K562 (cell line): ENCODE results near the gene MPHOSPH10. TPM values are rescaled to one million over a fixed set of nuclear protein-coding genes. Genes with fewer than 3 reads are reported as not detected.

ENCODE experiments used
- BRF1 ChIP-seq: IDR thresholded peaks from 3 replicates; pipeline ENCODE4 v1.6.1; 2011; ENCODE audit warnings: borderline replicate concordance, mild to moderate bottlenecking; ENCODE audit not compliant: insufficient read length; ENCODE audit errors: extremely low read depth
- CEBPZ ChIP-seq: fragments of 150-350 bp; IDR thresholded peaks from 2 replicates; pipeline ENCODE4 v1.6.1; 2014; ENCODE audit warnings: low read depth, mild to moderate bottlenecking, low read length, borderline replicate concordance
- CSDE1 ChIP-seq, 2 experiments: fragments of 450-650 bp; IDR thresholded peaks; 2 replicates each; pipeline ENCODE4 v1.6.1; 2016; ENCODE audit warnings: mild to moderate bottlenecking in 1 of 2
- CTCF ChIP-seq, 3 experiments: IDR thresholded peaks in 2 of 3; conservative IDR thresholded peaks in 1 of 3; 2 replicates each; pipeline ENCODE4 v1.5.1; 2011 to 2012; ENCODE audit warnings: low read length in 3 of 3, mild to moderate bottlenecking in 3 of 3, control low read depth in 2 of 3, improper control_type of control experiment in 1 of 3, inconsistent platforms in 1 of 3, low read depth in 1 of 3, mixed read lengths in 1 of 3, moderate library complexity in 1 of 3; ENCODE audit not compliant: insufficient read depth in 2 of 3
- EGR1 ChIP-seq: fragments of 450-650 bp; conservative IDR thresholded peaks from 2 replicates; pipeline ENCODE4 v1.6.1; 2017; ENCODE audit warnings: mild to moderate bottlenecking
- EWSR1 ChIP-seq: fragments of 450-650 bp; IDR thresholded peaks from 2 replicates; pipeline ENCODE4 v1.6.1; 2018; ENCODE audit warnings: borderline replicate concordance, mild to moderate bottlenecking, low read depth, moderate library complexity; ENCODE audit not compliant: partially characterized antibody
- FOXJ2 ChIP-seq: fragments of 200-800 bp; sonication (Bioruptor generic); IDR thresholded peaks from 2 replicates; pipeline ENCODE4 v1.6.1; 2016; ENCODE audit warnings: missing genetic modification characterization, missing compliant biosample characterization
- HMGN3 ChIP-seq: IDR thresholded peaks from 2 replicates; pipeline ENCODE4 v1.6.1; 2011; ENCODE audit warnings: borderline replicate concordance, low read depth, mild to moderate bottlenecking, mixed read lengths, low read length; ENCODE audit not compliant: insufficient read length; ENCODE audit errors: extremely low read depth
- HOXB6 ChIP-seq: fragments of 250-450 bp; sonication (Bioruptor Pico); IDR thresholded peaks from 2 replicates; pipeline ENCODE4 v1.5.1; 2022; ENCODE audit warnings: mild to moderate bottlenecking, borderline replicate concordance
- MTA1 ChIP-seq: fragments of 450-650 bp; IDR thresholded peaks from 2 replicates; pipeline ENCODE4 v1.6.1; 2017; ENCODE audit warnings: borderline replicate concordance
- PHF8 ChIP-seq: fragments of 200-600 bp; sonication (generic); IDR thresholded peaks from 2 replicates; pipeline ENCODE4 v1.6.1; 2012; ENCODE audit warnings: mixed run types, mild to moderate bottlenecking, inconsistent platforms, low read length, moderate library complexity, borderline replicate concordance
- POLR2G ChIP-seq: fragments of 200-400 bp; formaldehyde crosslinking; IDR thresholded peaks from 2 replicates; pipeline ENCODE4 v1.6.1; 2017; ENCODE audit warnings: low read depth, mild to moderate bottlenecking, antibody characterized with exemption, low read length, moderate library complexity
- RBBP5 ChIP-seq: fragments of 200-600 bp; sonication (generic); IDR thresholded peaks from 2 replicates; pipeline ENCODE4 v1.6.1; 2012; ENCODE audit warnings: borderline replicate concordance, mild to moderate bottlenecking, low read length, control low read depth, inconsistent platforms; ENCODE audit not compliant: insufficient read depth, poor library complexity, severe bottlenecking
- RFX1 ChIP-seq: fragments of 450-650 bp; IDR thresholded peaks from 2 replicates; pipeline ENCODE4 v1.6.1; 2016; ENCODE audit warnings: mild to moderate bottlenecking, moderate library complexity
- U2AF1 ChIP-seq: fragments of 200-400 bp; formaldehyde crosslinking; optimal IDR thresholded peaks from 2 replicates; pipeline ENCODE3; 2017; ENCODE audit warnings: mild to moderate bottlenecking, low read depth, low read length, moderate library complexity
- ZBTB34 ChIP-seq: fragments of 250-450 bp; sonication (Bioruptor Pico); IDR thresholded peaks from 2 replicates; pipeline ENCODE4 v1.8.0; 2021; ENCODE audit warnings: mild to moderate bottlenecking, moderate library complexity
- ZNF124 ChIP-seq: sonication (generic); formaldehyde crosslinking; IDR thresholded peaks from 2 replicates; pipeline ENCODE4 v1.8.1; 2022; ENCODE audit warnings: missing genetic modification reagents
- ZNF239 ChIP-seq: fragments of 250-450 bp; sonication (Bioruptor Pico); IDR thresholded peaks from 2 replicates; pipeline ENCODE4 v1.4.0; 2020; ENCODE audit warnings: mild to moderate bottlenecking
- ZNF511 ChIP-seq: sonication (generic); formaldehyde crosslinking; IDR thresholded peaks from 2 replicates; pipeline ENCODE4 v1.8.0; 2022; ENCODE audit warnings: mild to moderate bottlenecking, missing genetic modification reagents
- polyA plus RNA-seq, 8 experiments: library from polyadenylated mRNA; depleted of rRNA in 4 of 8; stranded (reverse) in 5 of 8; unstranded in 3 of 8; fragments of >200 nt; fragmentation: Nextera tagmentation in 2 of 8; fragmentation: Illumina TruSeq in 1 of 8; extraction: Ambion mirVana in 2 of 8; extraction: Trizol in 1 of 8; gene quantifications; 2 replicates each; pipeline versions ENCODE4 v1.2.1 to v1.2.3, GENCODE V29; 2011 to 2014; ENCODE audit warnings: inconsistent platforms in 1 of 8, missing spikeins in 1 of 8
- total RNA-seq, 7 experiments: library from RNA; depleted of rRNA in 6 of 7; stranded (reverse); fragments of >200 nt in 6 of 7; fragmentation: Illumina TruSeq in 2 of 7; extraction: Trizol in 2 of 7; gene quantifications; 2 replicates each; pipeline versions ENCODE4 v1.2.1 to v1.2.3, GENCODE V29; 2011 to 2021; ENCODE audit warnings: low replicate concordance in 1 of 7

Gene MPHOSPH10
- total and polyA plus RNA-seq, 9 of the 15 experiments (the other 6 are each of a cell fraction or from before 2014, with no cell fraction given) = 36.8 to 83.7 (median 58.5) TPM

GRCh38 chr2:71130152-71130904 is at the start of gene MPHOSPH10, which contains the start of gene MCEE (continued):
- TF ChIP-seq CTCF (IDR thresholded peaks at IDR 0.05 in 2 of 3, conservative IDR thresholded peaks at IDR 0.05 in 1 of 3; ENCODE audit: insufficient read depth in 2 of 3, low read depth in 1 of 3, low read length in 3 of 3) (no peak), ZNF124 (CRISPR knock-in tag) (no peak), BRF1 (no peak), FOXJ2 (tag) (no peak), EGR1 (no peak; the same call in 1 of the 2 replicates), POLR2G (peak; percentile 96), HMGN3 (peak; percentile 83), EWSR1 (no peak), RFX1 (no peak), CSDE1 (IDR thresholded peaks at IDR 0.05) (no peak), U2AF1 (no peak), ZBTB34 (CRISPR knock-in tag) (no peak), MTA1 (no peak), ZNF511 (CRISPR knock-in tag) (peak; percentile 8), HOXB6 (CRISPR knock-in tag) (no peak), RBBP5 (peak; percentile 95), ZNF239 (CRISPR knock-in tag) (no peak), PHF8 (peak; percentile 79), CEBPZ (no peak)
